Body of pancreas (tissue), 4 donors: ENCODE results near the gene GMPPA. TPM values are rescaled to one million over a fixed set of nuclear protein-coding genes. Genes with fewer than 3 reads are reported as not detected.

ENCODE experiments used
- ATAC-seq: fragments of 150-250 bp; one replicate; pipeline ENCODE4 v1.9.1; 2016
- DNase-seq, 4 donors: peaks; one replicate each; pipeline ENCODE4 v3.0.0-alpha.2; 2019
- H3K27ac ChIP-seq, 4 donors: fragments of 200-600 bp; sonication (generic); 1 replicate in 3 of 4; 2 replicates in 1 of 4; pipeline versions ENCODE4 v1.5.1 to v1.6.1; 2016 to 2019; ENCODE audit warnings: mild to moderate bottlenecking in 1 of 4, mixed read lengths in 1 of 4, moderate library complexity in 1 of 4
- H3K27me3 ChIP-seq, 2 donors: fragments of 200-600 bp; sonication (generic); one replicate each; pipeline ENCODE4 v1.6.0; 2016; ENCODE audit warnings: mild to moderate bottlenecking in 1 of 2
- H3K36me3 ChIP-seq, 2 donors: fragments of 200-600 bp; sonication (generic); replicated peaks in 1 of 2; 2 replicates each; pipeline ENCODE4 v1.5.1; 2016; ENCODE audit warnings: low read depth in 2 of 2; ENCODE audit not compliant: insufficient read depth in 1 of 2
- H3K4me1 ChIP-seq: fragments of 200-600 bp; sonication (generic); one replicate; pipeline ENCODE4 v1.6.0; 2016
- H3K4me3 ChIP-seq, 2 donors: fragments of 200-600 bp; sonication (generic); 1 replicate in 1 of 2; 2 replicates in 1 of 2; pipeline ENCODE4 v1.5.1; 2016 to 2019
- H3K9me3 ChIP-seq, 3 donors: fragments of 200-600 bp; sonication (generic); 1 replicate in 2 of 3; 2 replicates in 1 of 3; pipeline ENCODE4 v1.5.1; 2016
- CTCF ChIP-seq, 7 experiments: fragments of 450-650 bp in 4 of 7; fragments of 200-600 bp in 3 of 7; sonication (generic) in 3 of 7; IDR thresholded peaks; one replicate each; pipeline ENCODE4 v1.5.1; 2016 to 2019; ENCODE audit warnings: antibody characterized with exemption in 7 of 7
- POLR2A ChIP-seq, 3 donors: fragments of 450-650 bp; IDR thresholded peaks; one replicate each; pipeline ENCODE4 v1.6.1; 2016; ENCODE audit warnings: antibody characterized with exemption in 3 of 3, mild to moderate bottlenecking in 2 of 3
- WGBS, 2 donors: methylation state at CpG; one replicate each; pipeline ENCODE4 v1.1.5; 2017; 5-methylcytosine and 5-hydroxymethylcytosine counted together
- intact Hi-C: fragments of 100-400 bp; cut with DNase I; formaldehyde crosslinking; loops from one replicate; pipeline ENCODE4 v1.15.1; 2023
- total RNA-seq, 2 donors: library from RNA; depleted of rRNA; stranded (reverse); fragments of >200 nt; gene quantifications; one replicate each; pipeline ENCODE4 v1.1.0, GENCODE V29; 2016

The GMPPA gene
- total RNA-seq, 2 donors from 2014 or later: 40.5 to 57.4 TPM

GRCh38 chr2:219459460-219460311 is 39.0 kb upstream of the GMPPA start:
- TF ChIP-seq POLR2A (IDR thresholded peaks at IDR 0.05) (no peak), CTCF (IDR thresholded peaks at IDR 0.05) (peak; percentile 36 to 84 (median 76))
- WGBS, 2 donors: 34 to 37% methylated on average over 14 of the region's 14 CpGs
- ATAC-seq (peak; percentile 82), DNase-seq (peak; percentile 57 to 74 (median 64))
- Histone ChIP-seq H3K36me3 (no peaks in the 10 kb centered on the region), H3K27ac (no peak overlapping the region), H3K27me3 (no peaks in the 10 kb centered on the region), H3K4me1 (no peaks in the 10 kb centered on the region), H3K9me3 (no peaks in the 10 kb centered on the region), H3K4me3 (no peak overlapping the region)
- intact Hi-C loops: no loop called here

DNA sequence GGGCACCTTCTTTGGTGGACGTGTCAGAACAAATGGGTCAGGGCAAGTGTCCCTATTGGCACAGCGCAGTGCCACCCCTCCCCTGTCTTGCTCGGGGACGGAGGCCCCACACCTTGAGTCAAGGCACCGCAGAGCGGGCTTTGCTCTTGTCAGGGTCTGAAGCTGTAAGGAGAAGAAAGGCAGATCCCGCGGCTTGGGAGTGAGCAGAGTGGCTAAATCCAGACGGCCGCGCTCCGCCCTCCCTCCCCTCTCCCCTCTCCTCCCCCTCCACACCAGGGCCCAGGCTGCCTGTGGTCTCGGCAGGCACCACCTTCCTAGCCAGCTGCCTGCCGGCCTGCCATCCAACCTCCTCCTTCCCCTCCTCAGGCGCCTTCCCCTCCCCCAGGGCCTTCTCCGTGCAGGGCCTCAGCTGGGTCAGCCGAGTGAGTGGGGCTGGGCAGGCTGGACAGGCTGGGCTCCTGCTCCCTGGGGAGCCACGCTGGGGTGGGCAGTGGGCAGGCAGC is 38.2 kb upstream of the GMPPA start:
- WGBS, 2 donors: 58 to 67% methylated on average over 4 to 18 of the region's 18 CpGs
- Histone ChIP-seq H3K4me3 (no peak overlapping the region), H3K36me3 (no peaks in the 10 kb centered on the region), H3K9me3 (no peaks in the 10 kb centered on the region), H3K4me1 (no peaks in the 10 kb centered on the region), H3K27ac (no peak overlapping the region), H3K27me3 (no peaks in the 10 kb centered on the region)
- ATAC-seq (no peak), DNase-seq (no peak)
- no peak for TF ChIP-seq POLR2A (IDR thresholded peaks at IDR 0.05)
- intact Hi-C loops: no loop called here

- 33 to 37% methylated on average over 10 to 11 of the region's 11 CpGs for WGBS, 2 donors
- intact Hi-C loops: no loop called here
- Histone ChIP-seq H3K27ac (no peak overlapping the region), H3K27me3 (no peaks in the 10 kb centered on the region), H3K9me3 (no peaks in the 10 kb centered on the region), H3K4me1 (no peaks in the 10 kb centered on the region), H3K36me3 (no peaks in the 10 kb centered on the region), H3K4me3 (no peak overlapping the region)
- ATAC-seq (no peak), DNase-seq (no peak)
- TF ChIP-seq CTCF (IDR thresholded peaks at IDR 0.05): no peak
These were observed 37.6 kb upstream of the GMPPA start for GRCh38 chr2:219461047-219461514.

- no peak for TF ChIP-seq CTCF (IDR thresholded peaks at IDR 0.05)
- no peak for TF ChIP-seq POLR2A (IDR thresholded peaks at IDR 0.05)
- no peaks in the 10 kb centered on the region for H3K9me3 ChIP-seq
- ATAC-seq (no peak), DNase-seq (no peak)
- no peaks in the 10 kb centered on the region for H3K4me1 ChIP-seq
- H3K27me3 ChIP-seq: no peaks in the 10 kb centered on the region
- H3K36me3 ChIP-seq: no peaks in the 10 kb centered on the region
- intact Hi-C loops: no loop called here
- no peak overlapping the region for H3K27ac ChIP-seq
- no peak overlapping the region for H3K4me3 ChIP-seq
- WGBS, 2 donors: 87 to 88% methylated on average over 13 to 14 of the region's 14 CpGs
These were observed 37.0 kb upstream of the GMPPA start for GRCh38 chr2:219461669-219462068.

GRCh38 chr2:219462349-219462748 is 36.3 kb upstream of the GMPPA start:
- no peak overlapping the region for H3K27ac ChIP-seq
- no peaks in the 10 kb centered on the region for H3K4me1 ChIP-seq
- 91% methylated on average over 4 to 9 of the region's 9 CpGs for WGBS, 2 donors
- ATAC-seq (no peak), DNase-seq (no peak)
- no peaks in the 10 kb centered on the region for H3K36me3 ChIP-seq
- no peaks in the 10 kb centered on the region for H3K9me3 ChIP-seq
- TF ChIP-seq CTCF (IDR thresholded peaks at IDR 0.05) (no peak), POLR2A (IDR thresholded peaks at IDR 0.05) (no peak)
- intact Hi-C loops: no loop called here
- H3K4me3 ChIP-seq: no peak overlapping the region
- no peaks in the 10 kb centered on the region for H3K27me3 ChIP-seq
